ENCODE data around the gene BLTP3B.

BLTP3B gene

GRCh38 chr12:100114574-100114973 lies 28.1 kb downstream of the BLTP3B start:
- DNase-seq, result no peak

DNA sequence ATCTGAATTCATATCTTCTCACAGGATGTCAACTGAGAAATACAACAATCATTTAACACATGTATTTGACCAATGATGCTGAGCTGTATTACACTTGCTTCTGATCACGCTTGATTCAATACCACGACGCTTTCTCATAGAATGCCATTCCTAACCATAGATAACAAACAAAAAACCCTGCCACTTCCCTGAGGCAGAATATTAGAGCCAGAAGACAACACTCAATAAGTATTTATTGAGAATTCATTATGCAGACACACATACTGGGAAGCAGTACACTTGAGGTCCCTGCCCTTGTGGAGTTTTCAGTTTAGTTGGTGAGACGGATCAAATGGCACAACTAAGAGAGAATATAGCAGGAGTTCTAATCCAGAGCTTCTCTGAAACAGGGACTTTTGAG lies 32.4 kb downstream of the BLTP3B start:
- DNase-seq, result no peak

DNA sequence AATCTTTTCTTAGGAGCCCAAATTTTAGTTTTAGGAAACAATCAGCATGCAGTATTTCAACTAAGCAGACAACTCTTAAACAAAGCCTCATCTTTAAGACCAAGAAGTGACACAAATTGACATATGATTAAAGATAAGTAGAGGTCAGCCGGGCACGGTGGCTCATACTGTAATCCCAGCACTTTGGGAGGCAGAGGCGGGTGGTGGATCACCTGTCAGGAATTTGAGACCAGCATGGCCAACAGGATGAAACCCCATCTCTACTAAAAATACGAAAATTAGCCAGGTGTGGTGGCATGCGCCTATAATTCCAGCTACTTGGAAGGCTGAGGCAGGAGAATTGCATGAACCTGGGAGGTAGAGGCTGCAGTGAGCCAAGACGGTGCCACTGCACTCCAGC lies 35.8 kb downstream of the BLTP3B start:
- DNase-seq, result no peak

DNA sequence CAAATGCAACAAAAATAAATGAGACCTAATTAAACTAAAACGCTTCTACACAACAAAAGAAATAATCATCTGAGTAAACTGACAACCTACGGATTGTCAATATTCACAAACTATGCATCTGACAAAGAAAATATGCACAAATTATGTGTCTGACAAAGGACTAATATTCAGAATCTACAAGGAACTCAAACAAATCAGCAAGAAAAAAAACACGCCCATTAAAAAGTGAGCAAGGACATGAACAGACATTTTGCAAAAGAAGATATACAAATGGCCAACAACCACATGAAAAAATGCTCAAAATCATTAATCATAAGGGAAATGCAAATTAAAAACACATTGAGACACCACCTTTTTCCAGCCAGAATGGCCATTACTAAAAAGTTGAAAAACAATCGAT lies 37.0 kb downstream of the BLTP3B start:
- DNase-seq, result no peak

- DNase-seq, result no peak
Measured at GRCh38 chr12:100101000-100101399, 41.7 kb downstream of the BLTP3B start.
